Stimulated activated CD8-positive, alpha-beta memory T cell treated with anti-CD3 and anti-CD28 coated beads, Interleukin-15, amount 100 ng/mL, for 48 hours (primary cell): Measurements from ENCODE around the gene RPL35.
A peak's percentile ranks its signal among the peaks of the same experiment; 100 is the strongest.

Experiments used
- DNase-seq, 2 donors: peaks; one replicate each; pipeline ENCODE4 v3.0.0-alpha.2; 2020; ENCODE audit warnings: low read depth in 2 of 2

Gene RPL35

DNA sequence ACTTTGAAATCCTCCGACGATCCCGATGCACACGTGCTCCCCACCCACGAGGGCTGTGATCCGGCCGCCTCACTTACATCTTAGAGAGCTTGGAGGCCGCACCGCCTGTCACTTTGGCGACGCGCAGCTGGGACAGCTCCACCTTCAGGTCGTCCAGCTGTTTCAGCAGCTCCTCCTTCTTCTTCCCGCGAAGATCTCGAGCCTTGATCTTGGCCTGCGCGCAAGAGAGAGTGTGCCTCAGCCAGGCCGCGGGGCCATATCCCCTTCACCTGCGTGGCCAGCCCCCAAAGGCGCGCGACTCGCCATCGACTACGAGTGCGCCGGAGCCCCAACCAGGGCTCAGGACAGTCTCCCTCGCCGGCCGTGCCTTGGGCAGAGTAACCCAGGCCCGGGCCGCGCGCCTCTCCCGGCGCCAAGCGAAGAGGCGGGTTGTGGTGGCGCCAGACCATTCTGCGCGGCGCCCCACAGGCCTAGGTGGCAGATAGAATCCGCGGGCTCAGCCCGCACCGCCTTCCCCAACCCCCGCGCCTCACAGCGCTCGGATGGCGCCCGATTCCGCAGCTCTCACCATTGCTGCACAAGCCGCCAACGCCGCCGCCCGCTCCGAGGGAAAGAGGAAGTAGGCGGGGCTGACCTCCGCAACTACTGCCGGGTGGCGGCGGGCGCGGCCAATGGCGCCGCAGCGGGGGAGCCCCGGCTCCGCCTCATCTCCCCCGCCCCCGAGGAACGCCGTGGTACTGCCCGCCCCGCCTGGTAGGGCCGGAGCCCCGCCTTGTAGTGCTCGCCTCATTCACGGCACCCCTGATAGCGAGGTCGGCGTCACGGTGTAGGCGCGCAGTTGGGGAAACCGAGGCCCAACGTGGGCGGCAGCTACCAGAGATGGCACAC, at the start of gene RPL35, which contains the start of gene ARPC5L:
TSS of gene RPL35 (minus strand) at position 616 of the 888 bp plus-strand sequence. CDS start at position 571, 45 bp downstream.
TSS of gene ARPC5L (plus strand) at position 789 of the 888 bp plus-strand sequence. CDS start 7,161 bp downstream, outside the sequence.
- peak; percentile 93 to 94 for DNase-seq

DNA sequence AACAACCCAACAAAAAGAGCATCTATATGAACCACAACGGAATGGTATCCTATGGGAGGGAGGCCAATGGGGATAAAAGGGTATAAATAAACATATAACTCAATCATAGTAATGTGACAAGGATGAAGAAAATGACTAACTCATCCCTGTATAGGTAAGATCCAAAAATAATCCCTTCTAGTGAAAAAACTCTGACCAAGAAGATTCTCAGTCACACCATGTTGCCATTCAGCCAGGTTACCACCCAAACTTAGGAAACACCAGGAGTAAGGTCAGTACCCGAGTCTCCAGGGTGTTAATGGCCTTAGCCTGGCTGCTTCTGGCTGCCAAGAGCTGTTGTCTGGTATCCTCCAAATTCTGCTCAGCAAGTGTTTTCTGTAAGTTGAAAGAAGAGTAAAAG, 46.3 kb upstream of the RPL35 start:
- DNase-seq, result no peak

DNA sequence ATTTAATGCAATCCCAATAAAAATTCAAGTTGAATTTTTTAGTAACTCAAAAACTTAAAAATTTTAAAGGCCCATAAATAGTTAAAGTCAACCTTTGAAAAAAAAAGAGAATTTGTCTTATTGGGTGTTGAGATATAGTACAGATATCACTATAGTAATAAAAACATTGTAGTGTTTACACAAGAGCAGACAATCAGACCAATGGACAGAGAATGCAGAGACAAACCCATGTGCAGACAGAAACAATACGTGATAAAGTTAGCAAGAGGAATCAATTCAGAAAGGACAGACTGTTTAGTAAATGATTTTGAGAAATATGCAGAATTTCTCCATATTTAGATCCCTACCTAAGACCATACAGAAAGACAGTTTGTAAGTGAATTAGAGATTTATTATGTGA, 45.2 kb upstream of the RPL35 start:
- no peak for DNase-seq

DNA sequence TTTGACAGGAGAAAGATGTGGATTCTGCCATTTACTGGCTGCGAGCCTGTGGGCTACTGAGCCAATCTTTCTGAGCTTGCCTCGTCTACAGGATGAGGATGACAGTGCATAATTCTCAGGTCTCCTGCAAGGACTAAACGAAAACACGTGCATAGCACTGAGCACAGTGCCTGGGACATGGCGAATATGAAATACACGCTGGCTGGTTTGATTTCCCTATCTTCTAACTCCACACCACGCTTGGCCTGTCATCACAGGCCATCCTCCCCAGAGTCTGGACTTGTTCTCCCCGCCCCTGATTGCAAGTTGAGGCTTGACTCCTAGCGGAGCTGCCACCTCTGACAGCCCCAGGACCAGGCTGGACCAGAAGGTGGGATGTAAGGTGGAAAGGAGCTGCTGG, 38.1 kb upstream of the RPL35 start:
- no peak for DNase-seq

DNA sequence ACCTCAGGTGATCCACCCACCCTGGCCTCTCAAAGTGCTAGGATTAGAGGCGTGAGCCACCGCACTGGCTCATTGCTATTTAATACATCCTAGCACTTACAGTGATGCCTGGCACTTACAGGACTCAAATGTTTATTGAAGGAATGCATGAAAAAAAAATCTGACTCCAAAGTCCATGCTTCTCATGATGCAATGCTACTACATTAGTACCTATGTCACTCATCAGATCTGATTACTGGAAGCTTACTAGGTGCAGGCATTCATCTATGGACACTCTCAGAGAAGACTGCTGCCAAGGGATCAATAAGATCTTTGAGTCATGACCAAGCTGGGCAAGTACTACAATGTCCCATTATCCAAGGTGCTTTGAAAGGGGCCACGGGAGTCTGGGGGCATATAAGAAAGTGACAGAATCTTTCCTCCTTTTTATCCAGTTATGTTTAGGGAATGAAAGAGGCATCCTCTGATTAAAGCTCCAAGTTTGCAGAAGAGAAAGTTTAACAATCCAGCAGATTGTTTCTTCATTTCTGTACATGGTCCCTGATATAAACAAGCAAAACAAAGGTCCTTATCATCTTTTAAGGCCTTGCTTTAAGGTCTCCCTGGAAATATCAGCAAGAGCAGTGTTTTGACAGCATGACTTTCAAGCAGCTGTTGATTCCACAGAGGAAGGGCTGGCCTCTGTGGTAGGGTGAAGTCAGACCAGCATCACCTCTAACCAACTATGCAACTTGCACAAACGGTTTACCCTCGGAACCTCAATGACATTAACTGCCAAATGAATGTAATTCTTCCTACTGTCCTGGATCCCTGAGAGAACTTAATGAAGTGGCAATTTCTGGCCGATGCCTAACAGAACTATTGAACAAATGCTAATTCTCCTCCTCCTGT, 36.1 kb upstream of the RPL35 start:
- DNase-seq, result no peak

DNA sequence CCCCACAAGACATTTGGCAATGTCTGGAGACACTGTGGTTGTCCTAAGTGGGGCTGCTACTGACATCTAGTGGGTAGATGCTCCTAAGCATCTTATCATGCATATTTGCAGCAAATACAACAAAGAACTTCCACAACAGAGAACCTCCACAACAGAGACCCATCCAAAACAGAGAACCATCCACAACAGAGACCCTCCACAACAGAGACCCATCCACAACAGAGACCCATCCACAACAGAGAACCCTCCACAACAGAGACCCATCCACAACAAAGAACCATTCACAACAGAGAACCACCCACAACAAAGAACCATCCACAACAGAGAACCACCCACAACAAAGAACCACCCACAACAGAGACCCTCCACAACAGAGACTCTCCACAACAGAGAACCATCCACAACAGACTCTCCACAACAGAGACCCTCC, 33.0 kb upstream of the RPL35 start:
- no peak for DNase-seq

DNA sequence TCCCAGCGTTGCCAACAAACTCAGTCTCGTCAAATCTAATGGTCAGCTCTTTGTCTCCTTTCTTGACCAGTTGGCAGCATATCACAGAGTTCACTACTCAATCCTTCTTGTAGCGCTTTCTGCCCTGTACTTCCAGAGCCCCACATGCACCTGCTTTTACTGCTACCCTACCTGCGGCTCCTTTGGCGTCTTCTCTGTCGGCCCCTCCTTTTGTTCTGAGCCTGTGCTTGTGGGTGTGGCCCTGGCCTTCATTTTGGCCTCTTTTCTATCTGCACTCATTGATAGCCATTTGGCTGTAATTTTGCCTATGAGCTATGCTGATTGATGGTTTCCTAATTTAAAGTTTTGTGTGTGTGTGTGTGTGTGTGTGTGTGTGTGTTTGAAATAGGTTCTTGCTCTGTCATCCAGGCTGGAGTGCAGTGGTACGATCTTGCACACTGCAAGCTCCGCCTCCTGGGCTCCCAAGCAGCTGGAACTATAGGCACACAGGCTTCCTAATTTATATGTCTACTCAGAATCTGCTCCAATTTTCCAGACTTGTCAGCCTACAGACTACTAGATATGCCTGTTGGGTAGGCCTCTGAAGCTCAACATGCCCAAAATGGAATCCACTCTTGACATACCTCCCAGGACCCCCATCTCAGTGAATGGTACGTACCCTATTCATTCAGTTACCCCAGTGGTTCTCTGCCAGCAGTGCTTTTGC, 32.4 kb upstream of the RPL35 start:
- DNase-seq, result no peak

DNA sequence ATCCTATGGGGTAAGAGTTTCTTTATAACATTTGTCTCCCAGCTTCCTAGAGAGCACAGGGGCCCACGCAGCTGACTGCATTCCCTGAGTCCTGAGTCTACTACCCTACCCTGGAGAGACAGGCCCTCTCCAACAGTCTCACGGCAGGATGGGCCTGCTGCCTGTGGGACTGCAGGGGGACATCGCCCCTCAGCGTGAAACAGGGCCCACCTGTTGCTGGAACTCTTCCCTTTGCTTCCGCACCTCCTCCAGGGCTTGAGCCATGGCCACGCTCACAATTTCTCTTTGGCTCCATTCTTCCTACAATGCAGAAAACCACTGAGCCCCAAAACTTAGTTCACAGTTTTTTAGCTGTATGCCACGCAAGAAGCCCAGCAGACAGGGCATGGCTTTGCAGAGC, 28.4 kb upstream of the RPL35 start:
- DNase-seq, result no peak

DNA sequence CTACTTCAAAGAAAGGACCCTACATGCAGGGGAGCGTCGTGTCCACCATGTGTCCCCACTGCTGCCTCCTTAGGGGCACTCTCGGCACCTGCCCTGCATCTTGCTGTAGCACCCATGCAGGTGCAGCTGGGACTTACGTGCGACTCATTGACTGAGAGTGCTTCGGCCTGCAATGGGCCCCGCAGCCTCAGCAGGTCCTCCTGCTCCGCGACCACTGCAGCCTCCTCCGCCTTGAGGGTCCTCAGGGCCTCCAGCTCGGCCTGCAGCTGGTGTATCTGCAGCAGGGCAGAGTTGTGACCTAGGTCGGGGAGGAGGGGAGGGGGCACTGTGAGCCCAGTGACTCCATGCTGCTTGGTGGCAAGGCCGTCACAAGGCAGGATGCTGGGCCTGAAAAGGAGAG, 27.2 kb upstream of the RPL35 start:
- no peak for DNase-seq

DNA sequence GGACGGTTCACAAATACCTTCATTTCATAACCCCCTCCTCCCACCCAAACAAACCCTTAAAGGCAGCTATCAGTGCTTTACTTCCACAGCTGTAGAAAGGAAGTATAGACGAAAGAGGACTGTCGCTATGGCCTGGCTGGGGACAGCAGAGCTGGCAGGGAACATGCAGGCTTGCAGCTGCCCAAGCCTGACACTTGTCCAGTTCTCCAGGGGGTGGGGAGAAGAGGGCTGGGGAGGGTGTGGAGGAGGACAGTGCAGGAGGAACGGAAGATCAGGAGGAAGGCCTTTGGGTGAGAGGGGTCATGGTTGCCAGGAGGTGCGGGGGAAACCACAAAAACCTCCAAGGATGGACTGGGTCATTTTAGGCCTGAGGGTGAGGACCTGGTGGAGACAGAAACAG, 26.1 kb upstream of the RPL35 start:
- no peak for DNase-seq

DNA sequence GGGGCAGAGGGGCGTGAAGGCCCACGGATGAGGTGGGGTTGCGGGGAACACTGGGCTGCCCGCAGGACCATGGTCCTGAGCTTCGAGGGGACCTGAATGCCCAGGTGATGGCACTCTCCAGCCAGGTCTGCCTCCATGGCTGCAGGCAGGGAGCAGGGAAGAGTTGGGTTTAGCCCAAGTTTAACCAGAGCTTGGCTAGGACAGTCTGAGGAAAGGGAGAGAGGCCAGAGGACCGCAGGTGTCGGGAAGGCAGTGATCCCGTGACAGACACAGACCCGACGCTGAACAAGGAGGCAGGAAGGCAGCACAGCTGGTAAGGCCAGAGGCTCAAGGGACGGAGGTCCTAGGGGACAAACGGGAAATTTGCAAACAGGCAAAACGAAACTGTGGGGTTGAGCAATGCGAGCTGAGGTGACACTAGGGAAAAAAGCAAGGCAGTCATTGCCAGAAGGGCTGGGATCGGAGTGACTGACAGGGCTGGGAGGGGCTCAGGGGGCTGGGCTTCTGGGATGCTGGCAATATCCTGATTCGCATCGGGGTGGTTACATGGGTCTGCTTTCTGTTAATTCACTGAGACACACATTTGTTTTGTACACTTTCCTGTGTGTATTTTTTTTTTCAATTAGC, 25.2 kb upstream of the RPL35 start:
- DNase-seq, result no peak

DNA sequence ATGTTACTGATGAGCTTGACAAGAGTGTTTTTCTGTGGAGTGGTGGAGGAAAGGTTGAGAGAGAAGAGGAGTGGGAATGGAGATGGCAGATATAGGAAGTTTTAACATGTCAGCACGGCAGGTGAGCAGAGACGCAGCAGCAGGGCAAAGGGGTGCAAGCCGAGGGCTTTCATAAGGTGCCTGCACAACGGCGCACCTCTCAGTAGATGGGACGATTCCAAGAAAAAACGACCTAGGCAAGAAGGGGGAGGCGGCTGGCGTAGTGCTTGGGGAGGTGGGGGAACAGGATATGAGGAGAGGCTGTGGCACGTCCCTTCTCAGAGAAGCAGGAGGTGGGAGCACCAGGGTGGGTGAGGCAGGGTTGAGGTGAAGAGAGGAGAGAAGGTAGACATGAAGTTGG, 24.7 kb upstream of the RPL35 start:
- no peak for DNase-seq

DNA sequence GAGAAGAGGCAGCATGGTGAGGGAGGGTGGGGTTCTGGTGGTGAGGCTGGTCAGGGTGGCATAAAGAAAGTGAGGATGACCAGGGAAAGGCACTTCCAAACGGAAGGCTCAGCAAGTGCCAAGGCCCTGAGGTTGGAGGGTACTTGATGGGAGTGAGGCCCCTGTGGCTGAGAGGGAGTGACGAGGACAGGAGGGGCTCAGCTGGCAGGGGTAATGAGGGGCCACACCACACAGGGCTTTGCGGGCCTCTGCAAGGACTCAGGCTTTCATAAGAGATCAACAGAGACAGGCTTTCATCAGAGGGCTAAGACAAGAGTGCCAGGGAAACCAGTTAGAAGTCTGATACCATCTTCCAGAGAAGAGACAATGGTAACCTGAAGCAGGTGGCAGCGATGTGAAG, 23.8 kb upstream of the RPL35 start:
- no peak for DNase-seq

DNA sequence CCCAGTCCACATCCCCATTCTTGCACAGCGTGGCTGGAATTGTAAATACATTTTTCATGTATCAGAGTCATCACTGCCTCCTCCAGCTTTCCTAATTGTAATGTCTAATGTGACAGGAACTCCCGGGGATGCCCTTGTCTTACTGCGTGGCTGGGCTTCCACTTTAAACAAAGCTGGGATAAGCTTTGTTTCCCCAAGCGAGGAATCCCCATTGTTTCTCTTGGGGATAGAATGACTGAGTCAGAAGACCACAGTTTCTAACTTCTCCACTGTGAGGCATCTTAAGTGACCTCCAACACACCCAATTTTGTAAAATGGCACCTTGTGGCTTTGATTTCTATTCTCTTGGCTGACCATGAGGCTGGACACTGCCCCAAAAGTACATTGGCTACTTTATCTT, 22.6 kb upstream of the RPL35 start:
- no peak for DNase-seq

DNA sequence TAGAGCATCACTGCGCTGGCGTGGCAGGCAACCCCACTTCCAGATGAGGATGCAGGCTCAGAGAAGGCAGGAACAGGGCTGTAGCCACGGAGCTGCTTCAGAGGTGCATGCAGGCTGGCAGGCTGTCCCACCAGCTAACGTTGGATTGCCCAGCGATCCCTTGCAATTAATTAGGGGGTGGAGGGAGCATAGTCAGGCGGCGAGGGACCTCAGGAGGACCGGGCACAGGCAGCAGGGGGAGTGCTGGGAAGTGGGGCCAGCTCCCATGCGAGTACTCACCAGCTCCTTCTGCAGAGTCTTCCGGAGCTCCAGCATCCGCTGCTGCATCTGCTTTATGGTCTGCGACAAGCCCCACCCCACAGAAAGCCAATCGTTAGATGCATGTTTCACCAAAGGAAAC, 20.5 kb upstream of the RPL35 start:
- no peak for DNase-seq

DNA sequence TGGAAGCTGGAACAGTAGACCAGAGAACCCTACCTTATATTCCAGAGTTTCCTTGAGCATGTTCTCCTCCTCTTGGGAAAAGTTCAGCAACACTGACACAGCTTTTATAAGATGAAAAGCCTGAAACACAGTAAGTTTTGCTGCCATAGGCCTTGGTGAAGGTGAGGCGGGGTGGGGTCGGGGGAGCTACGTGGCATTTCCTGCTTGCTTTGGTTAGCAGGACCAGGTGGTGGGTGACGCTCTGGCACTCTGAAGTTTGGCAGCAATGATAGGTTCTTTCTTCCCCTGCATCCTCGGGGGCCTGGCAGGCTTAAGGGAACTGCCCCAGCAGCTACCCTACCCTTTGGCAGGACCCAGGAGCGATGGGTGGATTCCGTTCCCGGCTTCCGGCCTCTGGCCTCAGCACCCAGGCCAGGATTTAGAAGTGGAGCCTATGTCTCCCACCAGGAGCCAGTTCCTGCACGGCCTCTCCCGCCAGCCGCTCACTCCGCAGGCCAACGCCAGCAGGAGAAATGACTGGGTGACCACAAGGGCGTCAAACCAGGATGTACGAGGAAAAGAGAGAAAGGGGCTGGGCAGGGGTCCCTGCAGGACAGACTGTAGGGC, 19.5 kb upstream of the RPL35 start:
- no peak for DNase-seq

DNA sequence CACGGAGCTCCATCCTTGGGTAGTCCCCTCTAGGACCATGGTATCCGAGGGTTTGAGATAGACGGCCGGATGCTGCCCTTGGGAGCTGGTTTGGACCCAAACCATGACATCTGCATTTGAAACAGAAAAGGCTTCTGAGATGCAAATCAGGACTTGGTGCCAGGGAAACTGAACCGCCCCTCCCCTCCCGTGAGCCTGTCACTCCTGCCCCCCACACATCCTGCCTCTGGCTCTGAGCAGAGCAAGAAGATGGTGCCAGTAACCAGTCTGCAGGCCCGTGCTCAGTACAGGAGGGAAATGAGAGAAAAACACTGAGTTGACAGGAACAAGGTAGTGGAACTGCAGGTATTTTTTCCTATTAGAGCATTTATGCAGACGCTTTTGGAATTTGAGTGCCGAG, 18.7 kb upstream of the RPL35 start:
- no peak for DNase-seq

DNA sequence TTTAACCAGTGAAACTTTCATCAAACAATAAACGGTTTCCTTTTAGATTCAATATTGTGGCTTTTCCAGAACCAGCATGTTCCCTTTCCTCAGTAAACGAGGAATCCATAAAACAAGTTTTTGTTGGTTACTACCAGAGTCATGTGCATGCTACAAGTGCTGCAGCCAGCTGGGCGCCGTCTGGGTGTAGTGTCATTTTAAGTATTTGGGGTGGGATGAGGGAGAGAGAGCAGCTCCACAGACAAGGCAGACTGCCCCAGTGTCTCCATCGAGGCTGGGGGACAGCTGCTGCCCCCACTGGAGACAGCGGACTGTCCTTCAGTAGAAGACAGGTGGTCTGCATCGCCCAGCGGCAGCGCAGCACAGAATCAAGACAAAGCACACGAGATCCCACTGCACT, 17.5 kb upstream of the RPL35 start:
- DNase-seq, result no peak

DNA sequence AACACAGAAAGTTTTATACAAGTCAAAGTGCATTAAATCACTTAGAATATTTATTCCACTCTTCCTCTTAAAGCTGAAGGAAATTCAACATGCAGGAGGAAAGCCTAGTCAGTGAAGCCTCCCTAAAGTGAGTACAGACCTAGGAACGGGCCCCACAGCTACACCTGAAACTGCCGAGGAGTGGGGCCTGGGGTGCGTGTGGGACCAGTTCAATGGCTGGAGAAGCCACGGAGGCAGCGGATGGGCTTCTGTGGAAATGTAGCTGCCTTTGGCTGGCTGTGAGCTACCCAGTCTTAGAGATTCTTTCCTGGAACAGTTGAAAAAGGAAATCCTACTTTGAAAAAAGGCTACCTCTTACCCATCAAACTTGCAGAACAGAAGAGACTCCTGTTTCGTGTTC, 16.8 kb upstream of the RPL35 start:
- no peak for DNase-seq

DNA sequence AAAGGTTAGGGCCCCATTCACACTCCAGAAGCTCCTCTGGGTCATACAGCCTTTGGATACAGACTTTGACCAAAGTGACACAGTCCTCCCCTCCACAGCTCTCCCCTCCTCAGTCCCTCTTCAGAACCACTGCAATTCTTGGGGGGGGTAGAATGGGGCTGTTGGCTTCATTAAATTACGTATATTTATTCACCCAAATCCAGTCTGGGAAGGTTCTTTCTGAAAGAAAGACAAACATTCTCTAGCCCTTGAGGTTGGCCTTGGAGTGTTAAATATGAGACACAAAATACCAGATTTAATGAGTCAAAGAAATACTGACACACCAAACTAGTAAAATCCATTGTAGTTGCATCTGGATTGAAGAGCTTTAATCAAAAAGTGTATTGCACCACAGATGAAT, 16.3 kb upstream of the RPL35 start:
- no peak for DNase-seq
